ENCODE data around the gene PKD2L1.
A peak's percentile ranks its signal among the peaks of the same experiment; 100 is the strongest.

PKD2L1 gene

GRCh38 chr10:100267239-100268104 lies 62.6 kb downstream of the PKD2L1 start, which contains the start of gene CWF19L1:
CWF19L1 (minus strand) TSS chr10:100267638; CDS start chr10:100267593, 45 bp downstream.
- no peak for TF ChIP-seq CTCF (IDR thresholded peaks at IDR 0.05; ENCODE audit: low read depth, low read length)

GRCh38 chr10:100265821-100266485 lies 64.1 kb downstream of the PKD2L1 start:
- no peak overlapping the region for H3K27ac ChIP-seq
- DNase-seq, result no peak
- H3K27me3 ChIP-seq (ENCODE audit: insufficient read depth, low read depth, severe bottlenecking), result no peaks in the 10 kb centered on the region
- no peak for TF ChIP-seq CTCF (IDR thresholded peaks at IDR 0.05; ENCODE audit: low read depth, low read length)
- no peaks in the 10 kb centered on the region for H3K36me3 ChIP-seq
- no peaks in the 10 kb centered on the region for H3K9me3 ChIP-seq (ENCODE audit: severe bottlenecking)
- no peak overlapping the region for H3K4me3 ChIP-seq (ENCODE audit: low read depth, low read length)

More at GRCh38 chr10:100267239-100268104, 62.6 kb downstream of the PKD2L1 start, which contains the start of gene CWF19L1:
- Histone ChIP-seq H3K27ac (peak within 1 kb of the TSS; percentile 75), H3K9me3 (ENCODE audit: severe bottlenecking) (no peaks in the 10 kb centered on the region), H3K36me3 (no peaks in the 10 kb centered on the region), H3K4me3 (ENCODE audit: low read depth, low read length) (peak within 1 kb of the TSS; percentile 90), H3K27me3 (ENCODE audit: insufficient read depth, low read depth, severe bottlenecking) (no peaks in the 10 kb centered on the region)
- DNase-seq, result peak; percentile 83

GRCh38 chr10:100254191-100254590 lies 75.8 kb downstream of the PKD2L1 start:
- no peak for DNase-seq
- Histone ChIP-seq H3K27me3 (ENCODE audit: insufficient read depth, low read depth, severe bottlenecking) (no peaks in the 10 kb centered on the region), H3K36me3 (peaks cover 63% of the 10 kb centered on the region)

GRCh38 chr10:100253041-100253440 lies 77.0 kb downstream of the PKD2L1 start:
- no peak for TF ChIP-seq CTCF (IDR thresholded peaks at IDR 0.05; ENCODE audit: low read depth, low read length)
- H3K27me3 ChIP-seq (ENCODE audit: insufficient read depth, low read depth, severe bottlenecking), result no peaks in the 10 kb centered on the region
- H3K36me3 ChIP-seq, result peaks cover 60% of the 10 kb centered on the region
- no peak for DNase-seq
- H3K27ac ChIP-seq, result no peak overlapping the region
- no peaks in the 10 kb centered on the region for H3K9me3 ChIP-seq (ENCODE audit: severe bottlenecking)
- H3K4me3 ChIP-seq (ENCODE audit: low read depth, low read length), result no peak overlapping the region

More at GRCh38 chr10:100254191-100254590, 75.8 kb downstream of the PKD2L1 start:
- Histone ChIP-seq H3K4me3 (ENCODE audit: low read depth, low read length) (no peak overlapping the region), H3K27ac (no peak overlapping the region), H3K9me3 (ENCODE audit: severe bottlenecking) (no peaks in the 10 kb centered on the region)
- no peak for TF ChIP-seq CTCF (IDR thresholded peaks at IDR 0.05; ENCODE audit: low read depth, low read length)

GRCh38 chr10:100248820-100249219 lies 81.2 kb downstream of the PKD2L1 start:
- Histone ChIP-seq H3K9me3 (ENCODE audit: severe bottlenecking) (no peaks in the 10 kb centered on the region), H3K36me3 (peaks cover 64% of the 10 kb centered on the region), H3K4me3 (ENCODE audit: low read depth, low read length) (no peak overlapping the region), H3K27ac (no peak overlapping the region), H3K27me3 (ENCODE audit: insufficient read depth, low read depth, severe bottlenecking) (no peaks in the 10 kb centered on the region)
- TF ChIP-seq CTCF (IDR thresholded peaks at IDR 0.05; ENCODE audit: low read depth, low read length), result no peak
- no peak for DNase-seq
